Activated T-helper 1 cell treated with anti-CD3 and anti-CD28 coated beads, Interleukin-12 subunit alpha, Interleukin-12 subunit beta, Interleukin-2, Interleukin-4 antibody, amounts not matched to agents 30 ng/mL and 10 ng/mL and 1 ng/mL, durations not matched to agents 14 hours and 24 hours and 36 hours (primary cell): ENCODE measurements around the gene SLC15A3. TPM values are rescaled to one million over a fixed set of nuclear protein-coding genes. Genes with fewer than 3 reads are reported as not detected.

ENCODE experiments used
- DNase-seq: peaks from one replicate; pipeline ENCODE4 v3.0.0; 2021; ENCODE audit warnings: low spot score
- H3K27ac Mint-ChIP-seq: one replicate; pipeline ENCODE4 v1.8.0; 2021; ENCODE audit warnings: mild to moderate bottlenecking, mixed read lengths
- H3K27me3 Mint-ChIP-seq: one replicate; pipeline ENCODE4 v1.8.0; 2022; ENCODE audit warnings: mild to moderate bottlenecking, moderate library complexity, mixed read lengths; ENCODE audit not compliant: insufficient read depth
- H3K36me3 Mint-ChIP-seq: one replicate; pipeline ENCODE4 v1.8.0; 2021; ENCODE audit warnings: low read depth, mixed read lengths
- H3K4me1 Mint-ChIP-seq: one replicate; pipeline ENCODE4 v1.8.0; 2021; ENCODE audit warnings: low read depth, mixed read lengths
- H3K4me3 Mint-ChIP-seq: one replicate; pipeline ENCODE4 v1.8.0; 2021; ENCODE audit warnings: mild to moderate bottlenecking, moderate library complexity, mixed read lengths
- H3K9me3 Mint-ChIP-seq: one replicate; pipeline ENCODE4 v1.8.0; 2021; ENCODE audit warnings: mixed read lengths
- intact Hi-C: fragments of 100-400 bp; cut with micrococcal nuclease; formaldehyde crosslinking; loops from one replicate; pipeline ENCODE4 v1.15.1; 2024
- total RNA-seq: library from RNA; stranded (reverse); gene quantifications from 2 replicates; pipeline ENCODE4 v1.2.3, GENCODE V29; 2022

The SLC15A3 gene
- total RNA-seq, 1 donor from 2014 or later, result 2.0 TPM

- intact Hi-C loops, result no loop called here
- H3K4me1 Mint-ChIP-seq, result peaks cover under 1% of the 10 kb centered on the region
- no peak overlapping the region for H3K27ac Mint-ChIP-seq
- H3K27me3 Mint-ChIP-seq, result peaks cover 20% of the 10 kb centered on the region
- no peaks in the 10 kb centered on the region for H3K9me3 Mint-ChIP-seq
- H3K36me3 Mint-ChIP-seq, result no peaks in the 10 kb centered on the region
- no peak overlapping the region for H3K4me3 Mint-ChIP-seq
- no peak for DNase-seq
Observed at GRCh38 chr11:60930394-60930793, 21.6 kb downstream of the SLC15A3 start.

GRCh38 chr11:60929764-60930163, 22.2 kb downstream of the SLC15A3 start:
- no peaks in the 10 kb centered on the region for H3K36me3 Mint-ChIP-seq
- intact Hi-C loops, result no loop called here
- no peaks in the 10 kb centered on the region for H3K9me3 Mint-ChIP-seq
- H3K27ac Mint-ChIP-seq, result no peak overlapping the region
- H3K4me1 Mint-ChIP-seq, result peaks cover 6% of the 10 kb centered on the region
- no peak overlapping the region for H3K4me3 Mint-ChIP-seq
- no peak for DNase-seq
- peaks cover 26% of the 10 kb centered on the region for H3K27me3 Mint-ChIP-seq

- H3K4me3 Mint-ChIP-seq, result no peak overlapping the region
- no peak for DNase-seq
- peaks cover 26% of the 10 kb centered on the region for H3K27me3 Mint-ChIP-seq
- H3K36me3 Mint-ChIP-seq, result peaks cover under 1% of the 10 kb centered on the region
- no peak overlapping the region for H3K27ac Mint-ChIP-seq
- H3K9me3 Mint-ChIP-seq, result no peaks in the 10 kb centered on the region
- H3K4me1 Mint-ChIP-seq, result peaks cover 6% of the 10 kb centered on the region
- intact Hi-C loops, result no loop called here
Observed at GRCh38 chr11:60928563-60929001, 23.4 kb downstream of the SLC15A3 start.

- H3K36me3 Mint-ChIP-seq, result peaks cover 4% of the 10 kb centered on the region
- H3K27me3 Mint-ChIP-seq, result peaks cover 26% of the 10 kb centered on the region
- intact Hi-C loops, result no loop called here
- no peak for DNase-seq
- no peaks in the 10 kb centered on the region for H3K9me3 Mint-ChIP-seq
- H3K4me1 Mint-ChIP-seq, result peaks cover 6% of the 10 kb centered on the region
- H3K27ac Mint-ChIP-seq, result no peak overlapping the region
- no peak overlapping the region for H3K4me3 Mint-ChIP-seq
Observed at GRCh38 chr11:60927600-60927999, 24.4 kb downstream of the SLC15A3 start.

- no peak overlapping the region for H3K27ac Mint-ChIP-seq
- H3K36me3 Mint-ChIP-seq, result peaks cover 9% of the 10 kb centered on the region
- intact Hi-C loops, result no loop called here
- DNase-seq, result no peak
- peaks cover 6% of the 10 kb centered on the region for H3K4me1 Mint-ChIP-seq
- no peaks in the 10 kb centered on the region for H3K9me3 Mint-ChIP-seq
- no peak overlapping the region for H3K4me3 Mint-ChIP-seq
- peaks cover 23% of the 10 kb centered on the region for H3K27me3 Mint-ChIP-seq
Observed at GRCh38 chr11:60927061-60927592, 24.8 kb downstream of the SLC15A3 start.

- H3K27me3 Mint-ChIP-seq, result peaks cover 22% of the 10 kb centered on the region
Observed at GRCh38 chr11:60926500-60926899, 25.5 kb downstream of the SLC15A3 start.

GRCh38 chr11:60925868-60926267, 26.1 kb downstream of the SLC15A3 start:
- H3K27me3 Mint-ChIP-seq, result peaks cover 22% of the 10 kb centered on the region
- H3K36me3 Mint-ChIP-seq, result peaks cover 17% of the 10 kb centered on the region
- intact Hi-C loops, result no loop called here
- no peak overlapping the region for H3K27ac Mint-ChIP-seq
- H3K4me1 Mint-ChIP-seq, result peaks cover 6% of the 10 kb centered on the region
- H3K9me3 Mint-ChIP-seq, result no peaks in the 10 kb centered on the region
- no peak overlapping the region for H3K4me3 Mint-ChIP-seq
- DNase-seq, result no peak

More at GRCh38 chr11:60926500-60926899, 25.5 kb downstream of the SLC15A3 start:
- Mint-ChIP-seq H3K4me3 (no peak overlapping the region), H3K9me3 (no peaks in the 10 kb centered on the region), H3K4me1 (peaks cover 6% of the 10 kb centered on the region), H3K27ac (no peak overlapping the region), H3K36me3 (peaks cover 12% of the 10 kb centered on the region)
- intact Hi-C loops, result no loop called here
- DNase-seq, result no peak

- Mint-ChIP-seq H3K27ac (no peak overlapping the region), H3K36me3 (peaks cover 23% of the 10 kb centered on the region), H3K27me3 (peaks cover 22% of the 10 kb centered on the region), H3K4me3 (peak overlapping the region; percentile 61), H3K9me3 (no peaks in the 10 kb centered on the region), H3K4me1 (peaks cover 6% of the 10 kb centered on the region)
- intact Hi-C loops, result loop anchor here (1.0 kb wide), 1 partner anchor 10 kb away; no protein-coding TSS in a partner anchor
- DNase-seq, result no peak
Observed at GRCh38 chr11:60924906-60925853, 26.8 kb downstream of the SLC15A3 start.

GRCh38 chr11:60924110-60924905, 27.7 kb downstream of the SLC15A3 start, which contains the start of gene TMEM132A:
TSS of gene TMEM132A (plus strand) at chr11:60924460. CDS start at chr11:60924634, 174 bp downstream.
- DNase-seq, result no peak
- intact Hi-C loops, result loop anchor here (1.0 kb wide), 1 partner anchor 9 kb away; no protein-coding TSS in a partner anchor
- Mint-ChIP-seq H3K27ac (no peak within 1 kb of the TSS), H3K36me3 (peaks cover 27% of the 10 kb centered on the region), H3K9me3 (no peaks in the 10 kb centered on the region), H3K4me1 (peaks cover 12% of the 10 kb centered on the region), H3K27me3 (peaks cover 19% of the 10 kb centered on the region), H3K4me3 (peak within 1 kb of the TSS; percentile 65)

GRCh38 chr11:60923800-60924109, 28.2 kb downstream of the SLC15A3 start:
- Mint-ChIP-seq H3K9me3 (no peaks in the 10 kb centered on the region), H3K4me1 (peaks cover 18% of the 10 kb centered on the region), H3K4me3 (peak overlapping the region; percentile 53), H3K27ac (no peak overlapping the region), H3K36me3 (peaks cover 28% of the 10 kb centered on the region), H3K27me3 (peaks cover 19% of the 10 kb centered on the region)
- intact Hi-C loops, result loop anchor here (1.0 kb wide), 1 partner anchor 8 kb away; no protein-coding TSS in a partner anchor
- no peak for DNase-seq

- Mint-ChIP-seq H3K4me1 (peaks cover 19% of the 10 kb centered on the region), H3K27me3 (peaks cover 19% of the 10 kb centered on the region), H3K4me3 (peak overlapping the region; percentile 65), H3K27ac (no peak overlapping the region), H3K9me3 (no peaks in the 10 kb centered on the region), H3K36me3 (peaks cover 28% of the 10 kb centered on the region)
- no peak for DNase-seq
- intact Hi-C loops, result no loop called here
Observed at GRCh38 chr11:60923326-60923725, 28.6 kb downstream of the SLC15A3 start.

GRCh38 chr11:60922906-60923305, 29.1 kb downstream of the SLC15A3 start:
- no peak overlapping the region for H3K4me3 Mint-ChIP-seq
- H3K4me1 Mint-ChIP-seq, result peaks cover 19% of the 10 kb centered on the region
- no peak overlapping the region for H3K27ac Mint-ChIP-seq
- peaks cover 19% of the 10 kb centered on the region for H3K27me3 Mint-ChIP-seq
- no peak for DNase-seq
- H3K9me3 Mint-ChIP-seq, result no peaks in the 10 kb centered on the region
- intact Hi-C loops, result no loop called here
- peaks cover 30% of the 10 kb centered on the region for H3K36me3 Mint-ChIP-seq
